GM18526 (cell line): Measurements from ENCODE around the gene TMC6.

Experiments
- POLR2A ChIP-seq: IDR thresholded peaks from 3 replicates; pipeline ENCODE4 v1.6.1; 2011; ENCODE audit not compliant: insufficient read length; ENCODE audit errors: extremely low read depth

The TMC6 gene

DNA sequence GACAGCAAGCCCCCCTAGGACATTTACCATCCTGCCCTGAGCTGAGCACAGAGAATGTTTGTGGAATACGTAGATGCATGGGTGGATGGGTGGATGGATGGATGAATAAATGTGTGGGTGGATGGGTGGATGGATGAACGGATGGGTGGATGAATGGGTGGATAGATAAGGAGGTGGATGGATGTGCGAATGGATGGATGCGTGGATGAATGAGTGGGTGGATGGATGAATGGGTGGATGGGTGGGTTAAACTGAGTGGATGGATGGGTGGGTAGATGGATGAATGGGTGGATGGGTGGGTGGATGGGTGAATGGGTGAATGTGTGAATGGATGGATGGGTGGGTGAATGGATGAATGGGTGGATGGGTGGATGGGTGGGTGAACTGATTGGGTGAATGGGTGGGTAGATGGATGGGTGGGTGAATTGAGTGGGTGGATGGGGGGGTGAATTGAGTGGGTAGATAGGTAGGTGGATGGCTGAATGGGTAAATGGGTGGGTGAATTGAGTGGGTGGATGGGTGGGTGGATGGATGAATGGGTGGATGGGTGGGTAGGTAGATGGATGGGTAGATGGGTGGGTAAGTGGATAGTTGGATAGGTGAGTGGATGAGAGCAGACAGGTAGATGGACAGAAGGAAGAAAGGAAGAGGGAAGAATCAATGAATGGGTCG is 5.2 kb downstream of the TMC6 start:
- no peak for TF ChIP-seq POLR2A

DNA sequence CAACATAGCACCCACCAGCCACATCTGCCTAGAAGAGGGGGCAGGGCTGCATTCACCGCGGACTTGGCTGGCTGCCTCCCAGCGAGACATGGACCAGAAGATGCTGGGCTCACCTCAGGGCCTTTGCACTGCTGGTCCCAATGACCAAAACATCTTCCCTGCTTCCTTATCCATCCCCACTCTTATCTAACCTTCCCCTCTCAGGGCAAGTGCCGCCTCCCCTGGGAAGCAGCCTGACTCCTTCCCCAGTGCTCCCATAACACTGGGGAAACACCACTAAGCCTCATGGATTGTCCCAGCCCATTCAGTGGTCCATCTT is 5.7 kb downstream of the TMC6 start:
- TF ChIP-seq POLR2A: no peak

- TF ChIP-seq POLR2A: peak; percentile 8
Observed at GRCh38 chr17:78122216-78122930, 6.2 kb downstream of the TMC6 start.

GRCh38 chr17:78121801-78122215 is 6.7 kb downstream of the TMC6 start:
- no peak for TF ChIP-seq POLR2A

DNA sequence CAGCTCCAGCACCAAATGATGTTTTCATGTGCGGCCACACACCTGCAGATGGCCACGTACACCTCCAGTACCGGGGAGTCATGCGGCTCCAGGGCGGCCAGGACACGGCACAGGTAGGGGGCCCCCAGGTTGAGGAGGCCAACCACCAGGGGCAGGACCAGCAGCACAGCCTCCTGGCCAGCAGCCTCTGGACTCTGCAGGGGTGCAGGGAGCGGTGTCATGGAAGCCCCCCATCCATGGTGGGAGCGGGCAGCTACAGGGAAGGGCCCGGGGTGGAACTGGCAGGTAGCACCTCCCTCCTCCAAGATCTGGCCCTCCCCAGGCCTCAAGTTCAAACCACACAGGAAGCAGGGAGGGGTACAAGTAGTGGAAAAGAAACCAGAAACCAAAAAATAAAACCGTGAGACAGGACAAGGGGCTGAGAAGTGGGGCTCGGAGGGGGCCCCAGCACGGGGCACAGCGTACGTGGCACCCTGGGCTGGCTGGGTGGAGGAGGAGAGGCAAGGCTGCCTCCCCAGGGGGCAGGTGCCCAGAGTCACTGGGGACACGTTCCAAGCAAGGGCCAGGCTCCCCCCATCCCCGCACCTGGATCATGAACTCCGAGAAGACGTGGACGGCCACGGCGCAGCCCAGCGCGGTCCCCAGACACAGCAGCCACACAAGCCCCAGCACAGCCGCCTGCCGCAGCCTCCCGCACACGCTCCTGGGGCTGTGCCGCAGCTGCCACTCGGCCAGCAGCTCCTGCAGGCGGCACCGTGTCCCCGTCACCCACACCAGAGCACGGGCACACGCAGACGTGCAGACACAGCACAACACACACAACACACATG is 7.4 kb downstream of the TMC6 start:
- TF ChIP-seq POLR2A: peak; percentile 34

GRCh38 chr17:78120537-78120936 is 8.0 kb downstream of the TMC6 start:
- TF ChIP-seq POLR2A: no peak

- no peak for TF ChIP-seq POLR2A
Observed at GRCh38 chr17:78118801-78119241, 9.7 kb downstream of the TMC6 start.

GRCh38 chr17:78117027-78117981 is 11.3 kb downstream of the TMC6 start:
- peak; percentile 14 for TF ChIP-seq POLR2A

DNA sequence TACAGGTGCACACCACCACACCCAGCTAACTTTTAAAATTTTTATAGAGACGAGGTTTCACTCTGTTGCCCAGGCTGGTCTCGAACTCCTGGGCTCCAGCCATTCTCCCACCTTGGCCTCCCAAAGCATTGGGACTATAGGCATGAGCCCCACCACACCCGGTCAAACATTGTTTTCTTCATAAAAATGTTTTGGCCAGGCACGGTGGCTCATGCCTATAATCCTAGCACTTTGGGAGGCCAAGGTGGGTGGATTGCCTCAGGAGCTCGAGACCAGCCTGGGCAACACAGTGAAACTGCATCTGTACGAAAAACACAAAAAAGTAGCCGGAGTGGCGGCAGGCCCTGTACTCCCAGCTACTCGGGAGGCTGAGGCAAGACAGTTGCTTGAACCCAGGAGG is 12.1 kb downstream of the TMC6 start:
- TF ChIP-seq POLR2A: no peak

DNA sequence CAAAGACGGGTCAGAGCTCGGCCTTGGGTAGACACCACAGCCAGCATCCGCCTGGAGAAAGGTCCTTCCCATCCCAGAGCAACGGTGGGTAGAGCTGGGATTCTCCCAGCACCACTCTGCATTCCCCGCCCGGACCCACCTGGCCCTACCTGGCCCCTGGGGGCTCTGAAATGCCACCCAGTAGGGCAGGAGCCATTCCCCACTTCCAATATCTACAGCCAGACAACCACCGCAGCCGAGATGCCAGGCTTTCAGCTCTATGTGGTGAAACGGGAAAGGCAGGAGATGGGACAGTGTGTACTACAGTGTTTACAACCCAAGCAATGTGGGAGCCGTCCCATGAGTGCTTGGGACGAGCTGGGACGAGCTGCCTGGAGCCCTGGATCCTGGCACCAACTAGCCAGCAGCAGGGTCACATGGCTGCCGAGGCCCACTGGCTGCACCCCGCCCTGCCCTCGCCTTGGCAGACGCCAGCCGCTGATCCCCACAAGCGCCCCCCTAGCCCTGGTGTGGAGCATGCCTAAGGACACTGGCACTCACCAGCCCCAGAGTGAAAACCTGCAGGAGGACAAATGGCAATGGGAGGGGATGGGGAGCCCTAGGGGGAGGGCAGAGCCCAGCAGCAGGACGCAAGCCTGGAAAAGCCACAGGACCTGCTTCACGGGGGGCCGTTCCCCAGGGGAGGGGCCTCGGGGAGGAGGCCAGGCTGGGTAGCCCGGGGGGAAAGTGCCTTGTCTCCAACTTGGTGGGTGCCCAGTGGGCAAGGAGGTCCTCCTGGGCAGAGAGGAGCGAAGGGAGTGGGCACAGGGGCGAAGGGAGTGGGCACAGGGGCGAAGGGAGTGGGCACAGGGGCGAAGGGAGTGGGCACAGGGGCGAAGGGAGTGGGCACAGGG is 13.5 kb downstream of the TMC6 start:
- no peak for TF ChIP-seq POLR2A

DNA sequence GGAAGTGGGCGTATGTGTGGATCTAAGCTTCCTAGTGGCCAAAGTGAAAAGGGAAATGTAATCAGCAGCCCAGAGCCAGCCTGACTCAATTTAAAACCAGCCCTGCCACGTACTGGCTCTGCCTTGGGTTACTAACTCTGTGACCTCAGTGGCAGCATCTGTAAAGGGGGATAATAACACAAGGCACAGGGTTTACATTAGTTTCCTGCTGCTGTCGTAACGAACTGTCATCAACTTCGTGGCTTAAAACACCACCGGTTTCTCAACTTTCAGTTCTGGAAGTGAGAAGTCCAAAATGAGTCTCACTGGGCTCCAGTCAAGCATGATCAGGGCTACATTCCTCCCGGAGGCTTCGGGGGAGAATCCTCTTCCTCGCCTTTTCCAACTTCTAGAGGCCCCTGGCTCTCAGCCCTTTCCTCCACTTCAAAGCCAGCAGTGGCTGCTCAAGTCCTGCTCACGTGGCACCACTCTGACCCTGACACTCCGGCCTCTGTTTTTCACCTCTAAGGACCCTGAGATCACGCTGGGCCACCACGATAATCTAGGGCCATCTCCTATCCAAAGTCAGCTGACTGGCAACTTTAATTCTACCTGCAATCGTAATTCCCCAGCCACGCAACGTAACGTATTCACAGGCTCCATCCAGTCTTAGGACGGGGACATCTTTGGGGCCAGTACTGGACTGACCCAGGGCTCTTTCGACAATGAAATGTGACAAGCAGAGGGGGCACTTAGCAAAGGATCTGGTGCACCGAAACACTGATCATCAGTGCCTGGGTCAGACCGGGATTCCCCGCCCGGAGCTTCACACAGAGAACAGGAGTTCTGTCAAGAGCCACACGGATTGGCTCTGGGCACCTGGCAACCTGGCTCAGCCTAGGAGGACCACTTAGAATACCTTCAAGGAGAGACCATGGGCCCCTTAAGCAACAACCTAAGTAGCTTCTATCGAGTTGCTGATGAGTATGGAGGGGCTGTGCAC is 14.5 kb downstream of the TMC6 start:
- peak; percentile 18 for TF ChIP-seq POLR2A

- TF ChIP-seq POLR2A: peak; percentile 13
Observed at GRCh38 chr17:78112518-78113471, 15.8 kb downstream of the TMC6 start.
